Erythroblast (primary cell): ENCODE measurements around the gene HRK.

Experiments
- GATA1 ChIP-seq: IDR thresholded peaks from 2 replicates; pipeline ENCODE4 v1.6.1; 2011; ENCODE audit warnings: low read depth, mild to moderate bottlenecking, control low read depth, low read length, moderate library complexity
- POLR2A ChIP-seq: IDR thresholded peaks from 2 replicates; pipeline ENCODE4 v1.6.1; 2011; ENCODE audit warnings: mild to moderate bottlenecking, low read length

DNA sequence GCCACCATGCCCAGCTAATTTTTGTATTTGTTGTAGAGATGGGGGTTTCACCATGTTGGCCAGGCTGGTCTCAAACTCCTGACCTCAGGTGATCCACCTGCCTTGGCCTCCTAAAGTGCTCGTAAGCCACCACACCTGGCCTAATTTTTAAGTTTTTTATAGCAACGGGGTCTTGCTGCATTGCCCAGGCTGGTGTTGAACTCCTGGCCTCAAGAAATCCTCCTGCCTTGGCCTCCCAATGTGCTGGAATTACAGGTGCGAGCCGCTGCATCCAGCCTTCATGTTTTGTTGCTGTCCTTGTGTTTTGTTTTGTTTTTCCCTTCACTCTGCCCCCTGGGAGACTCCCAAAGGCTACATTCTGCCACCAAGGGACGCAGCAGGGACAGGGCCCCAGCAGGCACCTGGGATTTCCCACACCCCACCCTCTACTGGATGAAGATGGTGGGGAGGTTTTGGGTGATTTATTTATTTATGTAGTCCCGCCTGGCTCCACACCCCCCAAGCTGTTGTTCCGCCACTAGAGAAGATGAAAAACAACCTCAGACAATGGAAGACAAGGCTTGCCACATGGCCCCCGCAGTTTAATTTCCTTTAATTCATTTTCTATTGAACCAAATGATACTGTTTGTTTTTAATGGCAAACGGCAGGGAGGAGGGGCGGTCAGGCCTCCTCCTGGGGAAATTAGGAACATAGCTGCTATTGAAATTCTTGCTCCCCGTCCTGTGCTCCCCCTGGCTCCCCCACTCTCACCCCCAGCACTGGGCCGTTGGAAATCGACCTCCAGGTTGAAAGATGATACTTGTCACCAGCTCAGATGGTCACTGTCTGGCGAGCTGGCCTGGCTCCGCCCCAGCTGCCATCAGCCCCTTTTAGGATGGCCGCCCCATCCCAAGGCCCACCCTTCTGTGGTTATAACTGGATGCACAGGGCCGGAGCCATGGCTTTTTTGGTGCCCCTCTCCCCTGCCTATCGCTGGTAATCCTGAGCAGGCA is 72.8 kb downstream of the HRK start:
- TF ChIP-seq POLR2A = no peak
- TF ChIP-seq GATA1 = no peak
